ENCODE results near the gene PON2. TPM values are rescaled to one million over a fixed set of nuclear protein-coding genes. Genes with fewer than 3 reads are reported as not detected.
A peak's percentile ranks its signal among the peaks of the same experiment; 100 is the strongest.

Gene PON2
- total RNA-seq, 1 experiment from 2014 or later, result 52.6 TPM

DNA sequence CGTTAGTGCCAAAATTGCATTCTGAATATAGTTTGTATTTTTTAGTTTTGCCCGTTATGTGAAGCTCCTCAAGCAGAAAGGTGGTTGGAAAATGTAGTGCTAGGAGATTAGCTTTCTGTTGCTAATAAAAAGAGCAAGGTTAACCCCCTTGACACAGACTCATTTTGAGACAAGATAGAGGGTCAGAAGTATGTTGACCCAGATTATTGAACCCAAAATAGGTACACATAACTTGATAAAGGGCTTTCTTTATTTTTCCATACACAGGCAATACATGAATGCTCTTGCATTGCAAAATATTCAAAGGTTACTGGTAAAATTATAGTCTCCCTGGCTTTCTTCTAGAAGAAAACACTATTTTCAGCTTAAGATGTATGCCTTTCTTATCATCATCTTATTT is 10.0 kb upstream of the PON2 start:
- DNase-seq (ENCODE audit: low read depth), result no peak

GRCh38 chr7:95441042-95441823 is 6.4 kb upstream of the PON2 start:
- DNase-seq (ENCODE audit: low read depth), result no peak

- no peak for DNase-seq (ENCODE audit: low read depth)
Measured at GRCh38 chr7:95440394-95441038, 5.7 kb upstream of the PON2 start.

- DNase-seq (ENCODE audit: low read depth), result no peak
Measured at GRCh38 chr7:95436407-95436806, 1.6 kb upstream of the PON2 start.

DNA sequence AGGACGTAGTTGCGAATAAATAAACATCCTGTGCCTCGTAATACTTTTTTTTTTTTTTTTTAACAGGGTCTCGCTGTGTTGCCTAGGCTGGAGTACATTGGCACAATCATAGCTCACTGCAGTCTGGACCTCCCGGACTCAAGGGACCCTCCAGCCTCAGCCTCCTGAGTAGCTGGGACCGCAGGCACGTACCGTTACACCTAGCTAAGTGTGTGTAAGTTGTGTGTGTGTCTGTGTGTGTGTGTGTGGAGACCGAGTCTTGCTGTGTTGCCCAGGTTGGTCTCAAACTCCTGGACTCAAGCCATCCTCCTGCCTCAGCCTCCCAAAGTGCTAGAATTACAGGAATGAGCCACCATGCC is 573 bp upstream of the PON2 start:
- DNase-seq (ENCODE audit: low read depth), result peak; percentile 9

DNA sequence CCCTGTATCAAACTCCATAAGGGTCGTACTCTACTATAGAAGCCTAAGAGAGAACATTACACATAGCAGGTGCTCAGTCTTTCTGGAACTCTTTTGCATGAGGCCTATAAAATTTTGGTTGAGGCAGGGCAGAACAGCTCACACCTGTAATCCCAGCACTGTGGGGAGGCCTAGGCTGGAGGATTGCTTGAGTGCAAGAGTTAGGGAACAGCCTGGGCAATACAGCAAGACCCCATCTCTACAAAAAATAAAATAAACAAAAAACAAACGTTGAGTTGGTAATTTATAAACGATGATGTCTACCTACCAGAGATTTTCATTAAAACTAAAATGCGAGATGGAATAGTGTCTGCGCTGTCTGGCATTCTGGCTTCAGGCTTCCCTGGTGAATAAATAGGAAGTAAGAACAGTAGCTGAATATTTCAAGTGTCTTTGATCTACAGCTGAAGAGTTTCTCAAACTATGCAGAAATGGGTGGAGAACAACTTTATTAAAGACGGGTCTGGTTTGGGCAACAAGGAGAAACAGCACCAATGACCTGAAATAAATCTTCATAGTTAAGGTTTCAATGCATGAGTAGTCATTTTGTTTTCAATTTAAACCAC is 774 bp downstream of the PON2 start:
- no peak for DNase-seq (ENCODE audit: low read depth)

GRCh38 chr7:95433129-95433528 is 1.7 kb downstream of the PON2 start:
- no peak for DNase-seq (ENCODE audit: low read depth)

GRCh38 chr7:95432606-95433005 is 2.2 kb downstream of the PON2 start:
- no peak for DNase-seq (ENCODE audit: low read depth)

DNA sequence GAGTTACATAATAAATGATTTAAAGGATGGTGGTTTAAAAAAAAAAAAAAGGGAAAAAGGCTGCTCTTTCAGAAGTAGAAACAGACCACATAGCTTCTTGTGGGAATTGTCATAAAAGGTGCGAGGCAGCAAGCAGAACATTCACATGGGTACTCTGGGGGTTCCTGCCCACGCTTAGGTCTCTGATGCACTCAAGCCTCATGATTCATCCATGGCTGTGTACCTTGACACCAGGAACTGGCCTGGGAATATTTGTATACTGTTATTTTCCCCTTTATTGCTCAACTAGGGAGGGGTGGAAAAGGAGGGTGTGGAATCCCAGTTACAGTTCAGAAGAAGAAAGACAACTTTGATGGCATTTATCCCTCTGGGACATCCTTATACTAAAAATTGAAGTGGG is 4.0 kb downstream of the PON2 start:
- peak; percentile 57 for DNase-seq (ENCODE audit: low read depth)

DNA sequence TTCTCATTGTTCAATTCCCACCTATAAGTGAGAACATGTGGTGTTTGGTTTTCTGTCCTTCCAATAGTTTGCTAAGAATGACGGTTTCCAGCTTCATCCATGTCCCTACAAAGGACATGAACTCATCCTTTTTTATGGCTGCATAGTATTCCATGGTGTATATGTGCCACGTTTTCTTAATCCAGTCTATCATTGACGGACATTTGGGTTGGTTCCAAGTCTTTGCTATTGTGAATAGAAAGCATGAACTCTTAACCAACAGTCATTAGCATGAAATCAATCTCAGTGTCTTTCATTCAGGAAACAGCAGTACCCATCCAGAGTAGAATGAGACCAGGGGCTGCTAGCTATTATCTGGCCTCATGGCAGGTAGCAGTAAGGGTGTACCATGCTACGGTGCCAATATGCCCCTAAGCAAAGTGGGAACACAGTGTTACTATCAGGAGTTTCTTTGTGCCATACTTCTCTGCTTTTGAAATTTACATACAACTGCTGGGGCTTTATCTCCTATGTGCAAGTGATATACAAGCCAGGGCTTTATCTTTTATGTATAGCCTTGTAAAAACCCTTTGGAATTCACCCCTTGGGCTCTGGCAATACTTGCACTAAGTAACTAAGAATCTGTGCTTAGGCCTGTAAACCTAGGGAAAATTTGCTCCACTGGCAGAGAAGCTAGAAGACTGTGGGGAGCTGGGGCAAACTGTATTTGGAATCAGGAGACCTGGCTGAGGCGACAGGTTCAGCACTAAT is 5.4 kb downstream of the PON2 start:
- no peak for DNase-seq (ENCODE audit: low read depth)

- no peak for DNase-seq (ENCODE audit: low read depth)
Measured at GRCh38 chr7:95427914-95428516, 6.8 kb downstream of the PON2 start.

- DNase-seq (ENCODE audit: low read depth), result no peak
Measured at GRCh38 chr7:95427166-95427565, 7.7 kb downstream of the PON2 start.

DNA sequence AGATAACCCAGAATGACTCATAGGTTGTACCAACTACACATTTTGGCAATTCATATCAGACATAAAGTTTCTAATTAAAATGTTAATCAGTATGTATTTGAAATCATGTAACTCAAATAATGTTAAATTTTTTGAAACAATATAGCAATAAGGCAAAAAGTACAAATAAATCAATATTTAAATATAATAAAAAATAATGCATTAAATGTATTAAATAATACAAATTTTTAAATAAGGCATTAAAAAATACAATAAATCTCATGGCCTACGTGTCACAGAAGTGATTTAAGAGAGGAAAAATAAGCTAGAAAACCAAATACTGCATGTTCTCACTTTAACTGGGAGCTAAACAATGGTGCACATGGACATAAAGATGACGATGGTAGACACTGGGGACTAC is 9.1 kb downstream of the PON2 start:
- DNase-seq (ENCODE audit: low read depth), result no peak

DNA sequence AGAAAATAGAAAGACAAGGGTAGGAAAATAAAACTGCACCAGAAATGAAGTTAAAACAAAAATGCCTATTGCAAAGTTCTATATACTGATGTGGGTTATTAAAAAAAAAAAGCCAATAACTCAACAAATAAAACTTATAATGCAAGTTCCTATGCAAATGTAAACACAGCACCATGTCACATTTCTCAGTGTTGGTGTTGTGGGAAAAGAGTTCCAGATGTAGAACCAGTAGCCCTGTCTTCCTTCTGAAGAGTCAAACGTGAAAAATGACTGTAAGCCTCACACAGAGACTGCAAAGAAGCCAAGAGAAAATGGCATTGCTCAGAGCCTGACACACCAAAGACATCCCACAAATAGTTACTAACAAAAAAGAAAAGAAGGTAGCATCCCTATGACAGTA is 10.1 kb downstream of the PON2 start:
- no peak for DNase-seq (ENCODE audit: low read depth)

DNA sequence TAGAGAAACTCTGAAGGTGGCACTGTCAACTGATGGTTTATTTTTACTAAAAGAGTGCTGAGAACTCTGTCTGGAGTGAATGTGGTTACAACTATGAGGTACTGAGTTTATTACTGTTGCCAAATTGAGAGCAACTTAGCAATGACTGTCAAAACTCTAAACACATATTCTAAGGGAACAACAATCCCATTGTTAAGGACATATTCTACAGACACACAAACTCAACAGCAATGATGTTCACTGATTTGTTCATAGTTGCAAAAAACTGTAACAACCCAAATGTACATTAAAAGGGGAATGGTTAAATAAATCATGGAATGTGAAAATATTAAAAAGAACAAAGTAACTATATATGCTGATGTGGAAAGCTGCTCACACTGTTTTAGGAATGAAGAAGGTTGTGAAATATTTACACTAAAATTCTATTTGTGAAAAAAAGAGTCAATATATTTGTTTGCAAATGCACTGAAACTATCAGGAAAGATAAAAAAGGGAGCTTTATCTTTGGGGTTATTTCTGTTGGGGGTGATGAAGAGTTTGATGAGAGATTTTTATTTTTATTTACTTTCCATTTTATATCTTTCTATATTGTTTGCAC is 12.9 kb downstream of the PON2 start:
- DNase-seq (ENCODE audit: low read depth), result no peak

GRCh38 chr7:95421000-95421846 is 13.6 kb downstream of the PON2 start:
- DNase-seq (ENCODE audit: low read depth), result peak; percentile 12

DNA sequence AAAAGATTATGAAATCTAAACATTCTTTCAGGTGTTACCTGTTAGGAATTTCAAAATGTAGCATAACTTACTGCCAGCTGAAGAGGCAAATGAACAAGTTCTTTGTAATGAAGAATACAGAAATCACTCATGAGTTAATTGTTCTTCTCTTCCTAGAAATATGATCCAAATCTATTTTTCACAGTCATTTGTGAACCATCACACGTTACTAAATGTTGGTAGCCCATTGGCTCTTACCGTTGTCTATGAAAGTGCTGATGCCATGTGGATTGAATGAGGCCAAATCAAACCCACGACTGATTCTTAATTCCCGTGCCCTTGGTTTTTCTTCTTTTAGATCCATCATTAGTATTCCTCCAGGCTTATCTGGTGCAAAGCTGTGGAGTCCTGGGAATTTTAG is 22.8 kb downstream of the PON2 start:
- DNase-seq (ENCODE audit: low read depth), result no peak

GRCh38 chr7:95411666-95412065 is 23.2 kb downstream of the PON2 start:
- DNase-seq (ENCODE audit: low read depth), result no peak

GRCh38 chr7:95411036-95411435 is 23.8 kb downstream of the PON2 start:
- peak; percentile 26 for DNase-seq (ENCODE audit: low read depth)

GRCh38 chr7:95407751-95408150 is 27.1 kb downstream of the PON2 start:
- DNase-seq (ENCODE audit: low read depth), result no peak

DNA sequence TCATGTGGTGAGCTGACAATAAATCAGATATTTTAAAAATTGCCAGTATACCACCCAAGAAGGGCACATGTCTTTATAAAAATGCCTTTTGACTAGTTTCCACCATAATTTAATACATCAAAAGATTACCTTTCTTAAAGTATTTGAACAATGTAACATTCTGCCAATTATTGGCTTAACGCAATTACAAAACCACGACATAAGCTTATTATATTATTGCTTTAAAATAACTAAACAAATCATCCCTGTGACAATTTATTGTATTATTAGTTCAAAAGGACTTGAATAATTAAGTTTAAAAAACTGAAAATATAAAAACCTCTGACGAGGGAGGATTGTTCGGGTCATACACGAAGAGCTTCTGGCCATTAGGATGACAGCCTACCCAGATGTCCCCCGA is 29.0 kb downstream of the PON2 start:
- no peak for DNase-seq (ENCODE audit: low read depth)

Data from Daoy (cell line).